Caki2 (cell line): ENCODE results near the gene ACER1. TPM values are rescaled to one million over a fixed set of nuclear protein-coding genes. Genes with fewer than 3 reads are reported as not detected.
"Not testable (repeated sequence)": the region's sequence is repeated elsewhere in the genome, so short reads cannot be mapped to it uniquely, and the experiment has no call there.

Source experiments
- DNase-seq: peaks from one replicate; pipeline ENCODE4 v3.0.0-alpha.2; 2015; ENCODE audit warnings: low read depth
- in situ Hi-C: cut with HindIII; loops from 2 replicates; pipeline ENCODE4 v1.10.0; 2016; ENCODE audit warnings: low sequenced_read_pairs, low pct_unique_long_range_greater_than_20kb, mixed read lengths
- total RNA-seq: library from RNA; depleted of rRNA; stranded (reverse); fragments of >200 nt; shearing (Covaris generic); gene quantifications from 2 replicates; pipeline ENCODE4 v1.2.3, GENCODE V29; 2014; ENCODE audit warnings: low replicate concordance

Gene ACER1
- total RNA-seq, 1 experiment from 2014 or later, result not detected

- no peak for DNase-seq
- in situ Hi-C loops, result no loop called here
Observed at GRCh38 chr19:6318772-6319171, 14.6 kb downstream of the ACER1 start.

DNA sequence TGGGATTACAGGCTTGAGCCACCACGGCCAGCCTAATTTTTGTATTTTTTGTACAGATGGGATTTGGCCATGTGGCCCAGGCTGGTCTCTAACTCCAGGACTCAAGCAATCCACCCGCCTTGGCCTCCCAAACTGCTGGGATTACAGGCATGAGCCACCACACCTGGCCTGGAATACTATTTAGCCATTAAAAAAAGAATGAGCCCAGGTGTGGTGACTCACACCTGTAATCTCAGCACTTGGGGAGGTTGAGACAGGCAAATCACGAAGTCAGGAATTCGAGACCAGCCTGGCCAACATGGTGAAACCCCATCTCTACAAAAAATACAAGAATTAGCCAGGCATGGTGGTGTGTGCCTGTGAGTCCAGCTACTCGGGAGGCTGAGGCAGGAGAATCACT is 17.8 kb downstream of the ACER1 start:
- not testable (repeated sequence) for DNase-seq

GRCh38 chr19:6313398-6313969 is 19.9 kb downstream of the ACER1 start:
- in situ Hi-C loops, result no loop called here
- DNase-seq, result no peak

More for the DNA sequence above, 17.8 kb downstream of the ACER1 start:
- in situ Hi-C loops, result not testable (repeated sequence)

- in situ Hi-C loops, result no loop called here
- DNase-seq, result no peak
Observed at GRCh38 chr19:6312018-6312417, 21.4 kb downstream of the ACER1 start.

GRCh38 chr19:6298413-6298812 is 35.0 kb downstream of the ACER1 start:
- in situ Hi-C loops, result no loop called here
- DNase-seq, result no peak

DNA sequence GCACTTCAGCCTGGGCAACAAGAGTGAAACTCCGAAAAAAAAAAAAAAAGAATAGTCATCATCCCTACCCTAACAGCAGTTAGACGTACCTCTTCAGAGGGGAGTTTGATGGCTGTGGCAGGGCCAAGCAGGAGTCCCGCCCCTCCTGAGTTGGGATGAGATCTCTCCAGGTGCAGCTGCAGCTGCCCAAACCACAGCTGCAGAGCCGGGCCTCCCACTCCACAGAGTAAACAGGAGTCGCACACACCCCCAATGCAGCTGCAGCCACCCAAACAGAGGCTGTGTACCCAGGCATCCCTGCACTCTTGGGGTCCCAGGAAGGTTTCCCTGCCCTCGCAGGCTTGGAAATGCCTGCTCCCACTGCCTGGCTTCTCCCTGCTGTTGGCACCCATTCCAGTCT is 36.2 kb downstream of the ACER1 start:
- DNase-seq, result no peak
- in situ Hi-C loops, result no loop called here

GRCh38 chr19:6292006-6292405 is 41.4 kb downstream of the ACER1 start:
- in situ Hi-C loops, result no loop called here
- DNase-seq, result no peak

DNA sequence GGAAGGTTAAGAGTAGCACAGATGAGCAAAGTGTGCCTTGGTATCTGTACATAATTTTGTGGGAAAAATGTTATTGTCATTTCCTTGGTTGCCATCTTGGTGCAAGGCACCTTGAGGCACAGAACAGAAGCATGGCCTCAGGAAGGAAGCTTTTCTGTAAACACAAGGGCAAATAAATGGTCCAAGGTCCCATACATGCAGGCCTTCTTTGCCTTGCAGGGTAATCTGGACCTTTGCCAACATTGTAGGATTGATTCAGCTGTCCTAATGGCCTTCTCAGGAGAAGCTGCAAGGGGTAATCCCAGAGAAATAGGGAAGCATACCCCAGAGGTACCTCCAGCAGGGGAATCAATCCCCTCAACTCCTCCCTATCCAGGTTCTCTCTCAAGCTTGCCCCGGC is 44.7 kb downstream of the ACER1 start:
- DNase-seq, result no peak
- in situ Hi-C loops, result no loop called here

GRCh38 chr19:6287269-6287885 is 46.0 kb downstream of the ACER1 start:
- peak; percentile 22 for DNase-seq
- in situ Hi-C loops, result no loop called here

GRCh38 chr19:6286676-6287075 is 46.7 kb downstream of the ACER1 start:
- in situ Hi-C loops, result no loop called here
- DNase-seq, result no peak

DNA sequence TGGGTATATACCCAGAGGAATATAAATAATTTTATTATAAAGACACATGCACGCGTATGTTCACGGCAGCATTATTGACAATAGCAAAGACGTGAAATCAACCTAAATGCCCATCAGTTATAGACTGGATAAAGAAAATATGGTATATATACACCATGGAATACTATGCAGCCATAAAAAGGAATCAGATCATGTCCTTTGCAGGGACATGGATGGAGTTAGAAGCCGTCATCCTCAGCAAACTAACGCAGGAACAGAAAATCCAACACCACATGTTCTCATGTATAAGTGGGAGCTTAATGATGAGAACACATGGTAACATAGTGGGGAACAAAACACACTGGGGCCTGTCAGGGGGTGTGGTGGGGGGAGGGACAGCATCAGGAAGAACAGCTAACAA is 51.0 kb downstream of the ACER1 start:
- in situ Hi-C loops, result not testable (repeated sequence)

GRCh38 chr19:6279931-6280591 is 53.4 kb downstream of the ACER1 start, which contains the start of gene MLLT1:
Gene MLLT1 (minus strand): TSS chr19:6279975. CDS start chr19:6279784, 191 bp downstream.
- in situ Hi-C loops, result no loop called here
- DNase-seq, result peak; percentile 81

More for the DNA sequence above, 51.0 kb downstream of the ACER1 start:
- DNase-seq, result not testable (repeated sequence)

DNA sequence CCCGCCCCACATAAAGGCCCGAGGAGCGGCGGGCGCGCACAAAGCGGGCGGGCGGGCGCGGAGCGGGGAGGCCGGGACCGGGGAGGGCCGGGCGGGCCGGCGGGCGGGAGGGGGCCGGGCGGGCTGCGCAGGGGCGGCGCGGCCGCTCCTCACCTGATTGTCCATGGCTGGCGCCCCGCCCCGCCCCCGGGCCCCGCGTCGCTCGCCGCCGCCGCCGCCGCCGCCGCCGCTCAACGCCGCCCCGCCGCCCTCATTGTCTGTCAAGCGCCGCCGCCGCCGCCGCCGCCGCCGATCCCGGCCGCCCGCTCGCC is 53.8 kb downstream of the ACER1 start:
- no peak for DNase-seq
- in situ Hi-C loops, result no loop called here

DNA sequence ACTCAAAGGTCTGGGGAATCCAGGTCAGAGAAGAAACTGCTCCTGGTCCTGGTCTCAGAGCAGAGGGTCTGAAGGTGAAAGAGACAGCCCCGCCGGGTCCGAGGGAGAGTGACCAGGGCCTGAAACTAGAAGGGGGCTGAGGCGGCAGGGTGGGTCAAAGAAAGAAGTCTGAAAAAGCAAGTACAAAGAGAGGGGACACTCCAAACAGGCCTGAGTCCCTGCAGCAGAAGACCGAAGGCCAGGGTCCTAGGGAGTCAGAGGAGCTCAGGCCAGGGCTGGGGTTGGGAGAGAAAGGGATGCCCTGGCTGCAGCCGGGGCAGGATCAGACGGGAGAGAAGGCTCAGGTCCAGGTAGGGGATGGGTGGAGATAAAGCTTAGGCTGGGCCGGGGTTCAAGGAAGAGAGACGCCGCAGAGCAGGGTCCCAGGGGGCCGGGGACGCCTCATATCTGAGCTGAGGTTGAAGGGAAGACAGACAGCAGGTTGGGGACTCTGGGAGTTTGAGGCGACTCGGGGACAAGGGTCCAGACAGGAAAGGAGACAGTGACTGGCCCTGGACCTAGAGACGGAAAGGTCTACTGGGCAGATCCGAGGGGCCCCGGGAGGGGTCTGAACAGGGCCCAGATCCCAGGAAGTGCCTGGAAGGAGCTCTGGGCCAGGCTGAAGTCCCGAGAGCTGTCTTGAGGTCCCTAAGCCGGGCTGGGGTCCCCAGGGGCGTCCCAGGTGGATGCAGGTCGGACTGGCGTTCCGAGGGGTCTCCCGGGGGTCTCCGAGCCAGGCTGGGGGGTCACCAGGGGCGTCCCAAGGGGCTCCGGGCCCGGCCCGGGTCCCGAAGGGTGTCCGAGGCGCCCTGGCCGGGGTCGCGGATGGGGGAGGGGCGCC is 54.4 kb downstream of the ACER1 start:
- in situ Hi-C loops, result no loop called here
- no peak for DNase-seq

- in situ Hi-C loops, result no loop called here
- DNase-seq, result no peak
Observed at GRCh38 chr19:6278051-6278450, 55.4 kb downstream of the ACER1 start.

DNA sequence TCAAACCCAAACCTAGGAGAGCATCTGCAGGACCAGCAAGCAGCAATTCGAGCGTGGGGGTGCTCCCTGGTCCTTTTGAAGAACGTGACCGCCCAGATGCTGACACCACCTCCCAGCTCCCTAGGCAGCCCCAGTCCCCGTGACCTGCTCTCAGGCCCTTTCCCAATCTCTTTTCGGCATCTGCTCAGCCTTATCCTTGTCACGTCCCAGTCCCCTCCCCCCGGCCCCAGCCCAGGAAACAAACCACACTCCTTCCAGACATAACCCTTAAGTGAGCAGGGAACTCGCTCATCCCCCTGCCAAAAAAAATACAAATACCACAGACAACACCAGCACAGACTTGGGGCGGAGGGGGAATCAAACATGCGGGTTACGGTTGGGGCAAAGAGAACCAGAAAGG is 57.0 kb downstream of the ACER1 start:
- DNase-seq, result no peak
- in situ Hi-C loops, result no loop called here

DNA sequence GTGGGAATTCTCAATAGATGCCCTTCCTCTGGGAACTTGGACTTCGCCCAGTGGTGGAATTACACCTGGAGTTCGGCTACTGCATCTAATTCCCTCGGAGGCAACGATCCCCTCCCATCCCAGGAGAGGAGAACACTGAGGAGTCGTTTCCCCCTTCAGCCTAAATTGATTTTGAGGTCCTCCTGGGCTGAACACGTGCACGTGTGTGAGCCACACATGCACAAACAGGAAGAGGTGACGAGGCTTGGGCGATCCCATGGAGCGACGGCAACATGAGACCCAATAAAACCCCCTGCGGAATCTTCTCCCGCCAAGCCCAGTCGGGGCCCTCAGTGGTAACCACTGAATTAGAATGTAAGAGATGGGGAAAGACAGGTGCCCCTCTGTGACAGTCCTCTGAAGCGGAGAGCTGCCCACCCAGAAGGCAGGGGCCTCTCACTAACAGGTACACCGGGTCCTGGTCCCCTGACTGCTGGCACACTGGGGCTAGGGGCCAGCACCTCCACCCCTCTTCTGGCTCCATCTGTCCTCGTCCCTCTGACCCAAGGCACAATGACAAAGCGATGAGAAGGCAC is 58.2 kb downstream of the ACER1 start:
- no peak for DNase-seq
- in situ Hi-C loops, result no loop called here

- in situ Hi-C loops, result no loop called here
- DNase-seq, result no peak
Observed at GRCh38 chr19:6274756-6275155, 58.7 kb downstream of the ACER1 start.
